ENCODE measurements around the gene ZNF830. TPM values are rescaled to one million over a fixed set of nuclear protein-coding genes. Genes with fewer than 3 reads are reported as not detected.

ZNF830 gene
- total and polyA plus RNA-seq, 7 experiments from 2014 or later, result 20.6 to 47.3 (median 30.1) TPM

DNA sequence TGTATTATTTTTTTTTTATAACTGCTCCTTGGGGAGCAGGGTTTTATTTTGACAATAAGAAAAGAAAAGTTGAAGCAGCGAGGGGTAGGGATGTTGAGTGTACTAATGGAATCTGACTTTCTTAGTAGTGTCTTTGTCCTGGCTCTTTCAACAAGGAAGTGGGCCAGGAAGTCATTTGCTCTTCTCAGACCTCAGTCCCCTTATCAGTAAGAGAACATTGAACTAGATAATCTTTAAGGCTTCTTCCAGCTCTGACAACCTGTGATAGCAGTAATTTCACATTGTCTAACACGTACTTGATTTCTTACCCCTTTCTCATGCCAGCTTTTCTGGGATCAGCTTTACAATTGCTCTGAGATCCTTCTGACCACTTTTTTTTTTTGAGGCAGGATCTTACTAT lies 27.3 kb downstream of the ZNF830 start:
- intact Hi-C loops (cut with micrococcal nuclease), result loop anchor here in 1 of 2 donors (10.0 kb wide), 1 partner anchor 816 kb away; the partner anchor contains the start of gene TAF15
- POLR2A ChIA-PET, result interaction anchor here (0.6 kb wide), 1 partner anchor 15 kb away, joined by 3 read pairs; no protein-coding TSS in a partner anchor
- no peak for ATAC-seq
- no peak overlapping the region for H3K4me3 ChIP-seq (ENCODE audit: low read length)
- CTCF ChIA-PET, result interaction anchor here (0.6 to 1.0 kb wide), 3 partner anchors 9 to 883 kb away, joined by 3 read pairs; no protein-coding TSS in a partner anchor
- H3K27me3 ChIP-seq (ENCODE audit: control insufficient read depth in 2 of 2, insufficient read depth in 2 of 2, low read length in 2 of 2), result no peaks in the 10 kb centered on the region
- Mint-ChIP-seq H3K4me3 (no peak overlapping the region), H3K9me3 (peaks cover 0 to 1% (median 0%) of the 10 kb centered on the region in 11 donors), H3K27ac (peak overlapping the region in 1 of 9 donors; percentile 62), H3K36me3 (peaks cover 12 to 74% (median 23%) of the 10 kb centered on the region in 5 donors), H3K27me3 (no peaks in the 10 kb centered on the region), H3K4me1 (peaks cover 13 to 36% (median 25%) of the 10 kb centered on the region in 7 donors)
- peaks cover 0 to 1% of the 10 kb centered on the region in 2 donors for H3K4me1 ChIP-seq (ENCODE audit: control insufficient read depth in 2 of 2, insufficient read depth in 2 of 2, low read length in 2 of 2)
- H3K27ac ChIP-seq (ENCODE audit: low read depth, low read length), result no peak overlapping the region
- H3K36me3 ChIP-seq (ENCODE audit: control insufficient read depth in 2 of 3, insufficient read depth in 3 of 3, low read length in 3 of 3), result peaks cover 10 to 68% (median 27%) of the 10 kb centered on the region in 3 experiments
- DNase-seq, result no peak
- H3K9me3 ChIP-seq (ENCODE audit: control insufficient read depth in 2 of 3, low read length in 3 of 3), result no peaks in the 10 kb centered on the region

DNA sequence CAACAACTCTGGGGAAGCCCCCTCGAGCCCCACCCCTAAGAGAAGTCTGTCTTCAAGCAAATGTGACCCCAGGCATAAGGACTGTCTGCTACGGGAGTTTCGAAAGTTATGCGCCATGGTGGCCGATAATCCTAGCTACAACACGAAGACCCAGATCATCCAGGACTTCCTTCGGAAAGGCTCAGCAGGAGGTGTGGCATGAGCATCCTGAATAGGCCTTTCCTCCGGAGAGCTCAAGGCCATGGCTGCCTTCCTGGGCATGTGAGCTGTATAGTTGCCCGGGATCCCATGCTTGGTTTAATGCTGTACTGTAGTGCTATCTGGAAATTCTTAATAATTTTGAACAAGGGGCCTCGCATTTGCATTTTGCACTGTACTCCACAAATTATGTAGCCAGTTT lies 28.1 kb downstream of the ZNF830 start:
- intact Hi-C loops (cut with micrococcal nuclease), result loop anchor here in 1 of 2 donors (10.0 kb wide), 1 partner anchor 815 kb away; the partner anchor contains the start of gene TAF15
- Histone ChIP-seq H3K27me3 (ENCODE audit: control insufficient read depth in 2 of 2, insufficient read depth in 2 of 2, low read length in 2 of 2) (no peaks in the 10 kb centered on the region), H3K4me1 (ENCODE audit: control insufficient read depth in 2 of 2, insufficient read depth in 2 of 2, low read length in 2 of 2) (no peaks in the 10 kb centered on the region), H3K9me3 (ENCODE audit: control insufficient read depth in 2 of 3, low read length in 3 of 3) (no peaks in the 10 kb centered on the region), H3K27ac (ENCODE audit: low read depth, low read length) (no peak overlapping the region), H3K36me3 (ENCODE audit: control insufficient read depth in 2 of 3, insufficient read depth in 3 of 3, low read length in 3 of 3) (peaks cover 10 to 73% (median 30%) of the 10 kb centered on the region in 3 experiments), H3K4me3 (ENCODE audit: low read length) (no peak overlapping the region)
- ATAC-seq (no peak), DNase-seq (no peak)
- Mint-ChIP-seq H3K27me3 (no peaks in the 10 kb centered on the region), H3K4me3 (no peak overlapping the region), H3K27ac (no peak overlapping the region), H3K4me1 (peaks cover 5 to 28% (median 17%) of the 10 kb centered on the region in 7 donors), H3K9me3 (peaks cover 0 to 1% (median 0%) of the 10 kb centered on the region in 11 donors), H3K36me3 (peaks cover 8 to 76% (median 21%) of the 10 kb centered on the region in 5 donors)
- CTCF ChIA-PET, result interaction anchor here (0.6 to 1.0 kb wide), 2 partner anchors 8 to 100 kb away, joined by 3 read pairs; no protein-coding TSS in a partner anchor
- POLR2A ChIA-PET, result no interaction called here

DNA sequence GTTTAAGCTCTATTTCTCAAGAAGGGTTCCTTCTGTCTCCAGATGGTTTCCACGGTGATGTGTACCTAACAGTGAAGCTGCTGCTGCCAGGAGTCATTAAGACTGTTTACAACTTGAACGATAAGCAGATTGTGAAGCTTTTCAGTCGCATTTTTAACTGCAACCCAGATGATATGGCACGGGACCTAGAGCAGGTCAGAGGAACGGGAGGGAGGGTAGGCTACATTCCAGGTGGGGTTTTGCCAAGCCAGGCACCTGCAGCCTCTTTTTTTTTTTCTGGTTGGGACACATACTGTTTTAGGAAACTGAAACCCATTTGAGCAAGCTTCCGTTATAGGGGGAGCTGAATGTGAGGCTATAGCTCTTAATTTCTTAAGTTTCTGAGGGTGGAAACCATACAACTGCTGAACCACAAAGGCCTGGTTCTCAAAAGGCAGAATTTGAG lies 29.6 kb downstream of the ZNF830 start:
- ChIA-PET POLR2A (interaction anchor here (0.9 to 3.0 kb wide), 2 partner anchors 9 to 99 kb away, joined by 3 to 10 read pairs; partner anchors contain the start of gene LIG3), CTCF (interaction anchor here (0.7 to 2.3 kb wide), 4 partner anchors 8 to 129 kb away, joined by 3 to 10 read pairs (median 4); partner anchors contain the start of genes RAD51D and RFFL)
- Histone ChIP-seq H3K4me1 (ENCODE audit: control insufficient read depth in 2 of 2, insufficient read depth in 2 of 2, low read length in 2 of 2) (no peaks in the 10 kb centered on the region), H3K27me3 (ENCODE audit: control insufficient read depth in 2 of 2, insufficient read depth in 2 of 2, low read length in 2 of 2) (no peaks in the 10 kb centered on the region), H3K9me3 (ENCODE audit: control insufficient read depth in 2 of 3, low read length in 3 of 3) (no peaks in the 10 kb centered on the region), H3K4me3 (ENCODE audit: low read length) (no peak overlapping the region), H3K36me3 (ENCODE audit: control insufficient read depth in 2 of 3, insufficient read depth in 3 of 3, low read length in 3 of 3) (peaks cover 10 to 82% (median 32%) of the 10 kb centered on the region in 3 experiments), H3K27ac (ENCODE audit: low read depth, low read length) (no peak overlapping the region)
- H3K9me3 Mint-ChIP-seq, result peaks cover 0 to 1% (median 0%) of the 10 kb centered on the region in 11 donors
- intact Hi-C loops (cut with micrococcal nuclease), result no loop called here
- H3K4me3 Mint-ChIP-seq, result no peak overlapping the region
- peaks cover 0 to 17% (median 13%) of the 10 kb centered on the region in 7 donors for H3K4me1 Mint-ChIP-seq
- peak overlapping the region in 1 of 9 donors; percentile 5 for H3K27ac Mint-ChIP-seq
- DNase-seq (no peak), ATAC-seq (peak; percentile 10)
- H3K27me3 Mint-ChIP-seq, result no peaks in the 10 kb centered on the region
- H3K36me3 Mint-ChIP-seq, result peaks cover 8 to 79% (median 21%) of the 10 kb centered on the region in 5 donors

DNA sequence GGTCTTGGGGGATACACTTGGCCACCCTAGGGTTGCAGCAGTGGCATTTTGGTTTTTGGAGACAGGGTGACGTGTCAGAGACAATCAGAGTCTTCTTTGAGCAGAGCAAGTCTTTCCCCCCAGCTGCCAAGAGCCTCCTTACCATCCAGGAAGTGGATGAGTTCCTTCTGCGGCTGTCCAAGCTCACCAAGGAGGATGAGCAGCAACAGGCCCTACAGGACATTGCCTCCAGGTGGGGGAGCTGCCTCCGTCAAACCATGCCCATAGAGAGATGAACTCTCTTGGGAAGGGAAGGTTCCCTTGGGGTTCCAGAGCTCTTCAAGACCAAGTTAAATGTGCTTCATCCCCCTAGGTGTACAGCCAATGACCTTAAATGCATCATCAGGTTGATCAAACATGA lies 30.3 kb downstream of the ZNF830 start:
- H3K36me3 ChIP-seq (ENCODE audit: control insufficient read depth in 2 of 3, insufficient read depth in 3 of 3, low read length in 3 of 3), result peaks cover 10 to 86% (median 32%) of the 10 kb centered on the region in 3 experiments
- POLR2A ChIA-PET, result interaction anchor here (0.7 to 3.0 kb wide), 3 partner anchors 10 to 98 kb away, joined by 3 to 10 read pairs (median 3); partner anchors contain the start of gene LIG3
- intact Hi-C loops (cut with micrococcal nuclease), result no loop called here
- H3K27me3 ChIP-seq (ENCODE audit: control insufficient read depth in 2 of 2, insufficient read depth in 2 of 2, low read length in 2 of 2), result no peaks in the 10 kb centered on the region
- Mint-ChIP-seq H3K27me3 (no peaks in the 10 kb centered on the region), H3K27ac (peak overlapping the region in 1 of 9 donors; percentile 6), H3K9me3 (peaks cover 0 to 1% (median 0%) of the 10 kb centered on the region in 11 donors), H3K4me3 (no peak overlapping the region), H3K4me1 (peaks cover 0 to 13% (median 10%) of the 10 kb centered on the region in 7 donors), H3K36me3 (peaks cover 8 to 72% (median 21%) of the 10 kb centered on the region in 5 donors)
- no peak overlapping the region for H3K27ac ChIP-seq (ENCODE audit: low read depth, low read length)
- CTCF ChIA-PET, result interaction anchor here (1.4 to 2.3 kb wide), 2 partner anchors 72 to 129 kb away, joined by 5 to 10 read pairs; partner anchors contain the start of genes RAD51D and RFFL
- H3K9me3 ChIP-seq (ENCODE audit: control insufficient read depth in 2 of 3, low read length in 3 of 3), result no peaks in the 10 kb centered on the region
- no peak overlapping the region for H3K4me3 ChIP-seq (ENCODE audit: low read length)
- DNase-seq (no peak), ATAC-seq (no peak)
- H3K4me1 ChIP-seq (ENCODE audit: control insufficient read depth in 2 of 2, insufficient read depth in 2 of 2, low read length in 2 of 2), result no peaks in the 10 kb centered on the region

DNA sequence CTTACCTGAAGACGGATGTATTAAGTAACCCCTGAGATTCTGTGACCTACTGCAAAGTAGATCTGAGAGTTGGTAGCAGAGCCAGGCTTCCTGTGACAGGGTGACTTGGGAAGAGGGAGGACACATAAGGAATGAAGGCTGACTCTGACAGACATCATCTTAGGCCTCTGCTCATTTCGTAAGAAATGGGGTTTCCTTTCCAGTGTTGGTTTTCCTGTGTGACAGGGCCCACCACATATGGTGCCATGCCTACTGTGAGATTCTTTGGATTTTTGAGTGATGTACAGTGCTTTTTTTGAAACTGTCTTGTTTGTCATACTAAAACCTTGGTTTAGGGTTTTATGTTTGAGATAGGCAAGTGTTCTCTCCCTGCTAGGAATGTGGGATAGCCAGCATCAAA lies 31.7 kb downstream of the ZNF830 start:
- H3K9me3 ChIP-seq (ENCODE audit: control insufficient read depth in 2 of 3, low read length in 3 of 3), result no peaks in the 10 kb centered on the region
- H3K4me1 Mint-ChIP-seq, result peaks cover 1 to 14% (median 6%) of the 10 kb centered on the region in 7 donors
- H3K4me3 ChIP-seq (ENCODE audit: low read length), result no peak overlapping the region
- H3K4me1 ChIP-seq (ENCODE audit: control insufficient read depth in 2 of 2, insufficient read depth in 2 of 2, low read length in 2 of 2), result no peaks in the 10 kb centered on the region
- no peak overlapping the region for H3K4me3 Mint-ChIP-seq
- POLR2A ChIA-PET, result interaction anchor here (3.0 kb wide), 1 partner anchor 12 kb away, joined by 10 read pairs; the partner anchor contains the start of gene LIG3
- CTCF ChIA-PET, result interaction anchor here (0.8 kb wide), 1 partner anchor 127 kb away, joined by 3 read pairs; no protein-coding TSS in a partner anchor
- H3K36me3 Mint-ChIP-seq, result peaks cover 4 to 62% (median 21%) of the 10 kb centered on the region in 5 donors
- intact Hi-C loops (cut with micrococcal nuclease), result no loop called here
- ATAC-seq (no peak), DNase-seq (no peak)
- H3K36me3 ChIP-seq (ENCODE audit: control insufficient read depth in 2 of 3, insufficient read depth in 3 of 3, low read length in 3 of 3), result peaks cover 10 to 88% (median 25%) of the 10 kb centered on the region in 3 experiments
- peak overlapping the region in 1 of 9 donors; percentile 49 for H3K27ac Mint-ChIP-seq
- H3K9me3 Mint-ChIP-seq, result peaks cover 0 to 1% (median 0%) of the 10 kb centered on the region in 11 donors
- H3K27me3 ChIP-seq (ENCODE audit: control insufficient read depth in 2 of 2, insufficient read depth in 2 of 2, low read length in 2 of 2), result no peaks in the 10 kb centered on the region
- H3K27me3 Mint-ChIP-seq, result no peaks in the 10 kb centered on the region
- H3K27ac ChIP-seq (ENCODE audit: low read depth, low read length), result no peak overlapping the region

DNA sequence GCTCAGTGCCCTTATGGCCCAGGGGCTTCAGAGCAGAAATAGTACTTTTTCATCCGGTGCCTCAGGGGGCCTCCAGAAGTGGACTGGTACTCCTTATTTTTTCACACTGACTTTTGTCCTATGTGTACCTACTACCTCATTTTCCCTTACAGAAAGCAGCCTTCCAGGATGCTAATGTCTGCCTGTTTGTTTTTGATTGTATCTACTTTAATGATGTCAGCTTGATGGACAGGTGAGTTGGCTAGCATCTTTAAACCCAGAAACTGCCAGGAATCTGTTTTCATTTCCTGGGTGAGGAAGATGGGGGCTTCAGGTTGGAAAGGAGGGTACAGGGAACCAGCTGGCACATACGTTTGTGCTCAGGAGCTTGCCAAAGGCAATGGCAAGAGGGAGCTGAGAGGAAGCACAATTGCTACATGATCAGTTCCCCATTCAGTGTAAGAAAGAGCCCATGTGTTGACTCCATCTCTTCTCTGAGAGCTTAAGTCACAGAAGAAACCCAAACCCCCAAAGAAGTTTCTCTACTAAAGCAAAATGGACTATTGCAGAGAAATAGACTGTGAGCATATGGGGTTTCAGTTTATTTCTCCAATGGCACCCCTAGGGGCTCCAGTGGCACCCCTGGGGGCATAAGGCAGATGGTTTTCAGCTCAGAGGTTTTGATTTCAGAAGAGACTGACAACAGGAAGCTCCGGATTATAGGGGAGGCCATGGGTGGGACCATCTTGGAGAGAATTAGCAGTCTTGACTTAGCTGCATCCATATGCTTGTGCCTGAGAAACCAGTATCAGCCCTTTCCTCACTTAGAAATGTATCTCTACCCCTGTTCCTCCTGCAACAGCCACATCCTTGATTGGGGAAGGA lies 35.3 kb downstream of the ZNF830 start:
- Mint-ChIP-seq H3K4me1 (peaks cover 5 to 16% (median 6%) of the 10 kb centered on the region in 7 donors), H3K27me3 (no peaks in the 10 kb centered on the region), H3K4me3 (no peak overlapping the region), H3K36me3 (peaks cover 0 to 45% (median 13%) of the 10 kb centered on the region in 5 donors), H3K9me3 (no peaks in the 10 kb centered on the region), H3K27ac (peak overlapping the region in 2 of 9 donors; percentile 18 to 24)
- ATAC-seq (no peak), DNase-seq (no peak)
- no peak overlapping the region for H3K4me3 ChIP-seq (ENCODE audit: low read length)
- CTCF ChIA-PET, result interaction anchor here (0.9 to 6.0 kb wide), 6 partner anchors 8 to 123 kb away, joined by 3 to 58 read pairs (median 6); partner anchors contain the start of genes FNDC8, RAD51D and RFFL
- POLR2A ChIA-PET, result interaction anchor here (0.6 to 3.8 kb wide), 5 partner anchors 14 to 93 kb away, joined by 3 to 20 read pairs (median 5); partner anchors contain the start of gene LIG3
- no peaks in the 10 kb centered on the region for H3K27me3 ChIP-seq (ENCODE audit: control insufficient read depth in 2 of 2, insufficient read depth in 2 of 2, low read length in 2 of 2)
- H3K27ac ChIP-seq (ENCODE audit: low read depth, low read length), result no peak overlapping the region
- H3K36me3 ChIP-seq (ENCODE audit: control insufficient read depth in 2 of 3, insufficient read depth in 3 of 3, low read length in 3 of 3), result peaks cover 4 to 76% (median 20%) of the 10 kb centered on the region in 3 experiments
- H3K9me3 ChIP-seq (ENCODE audit: control insufficient read depth in 2 of 3, low read length in 3 of 3), result no peaks in the 10 kb centered on the region
- intact Hi-C loops (cut with micrococcal nuclease), result loop anchor here in 1 of 2 donors (5.0 kb wide), 1 partner anchor 574 kb away; no protein-coding TSS in a partner anchor
- no peaks in the 10 kb centered on the region for H3K4me1 ChIP-seq (ENCODE audit: control insufficient read depth in 2 of 2, insufficient read depth in 2 of 2, low read length in 2 of 2)
